AG09319 (cell line): ENCODE measurements around the gene CLTCL1.

ENCODE experiments used
- DNase-seq: peaks from one replicate; pipeline ENCODE4 v3.0.0-alpha.2; 2010; ENCODE audit warnings: low read depth; ENCODE audit errors: extremely low read depth
- CTCF ChIP-seq: IDR thresholded peaks from 2 replicates; pipeline ENCODE4 v1.5.1; 2011; ENCODE audit warnings: low read depth, mild to moderate bottlenecking, inconsistent platforms, low read length, moderate library complexity

CLTCL1 gene

GRCh38 chr22:19196841-19197612, 94.5 kb downstream of the CLTCL1 start:
- no peak for TF ChIP-seq CTCF
- DNase-seq = no peak

GRCh38 chr22:19195796-19196731, 95.5 kb downstream of the CLTCL1 start:
- DNase-seq = no peak
- no peak for TF ChIP-seq CTCF

GRCh38 chr22:19194766-19195536, 96.6 kb downstream of the CLTCL1 start:
- DNase-seq = no peak
- no peak for TF ChIP-seq CTCF

- no peak for DNase-seq
- TF ChIP-seq CTCF = no peak
Observed at GRCh38 chr22:19193879-19194278, 97.6 kb downstream of the CLTCL1 start.

- TF ChIP-seq CTCF = no peak
- no peak for DNase-seq
Observed at GRCh38 chr22:19187716-19188563, 103.6 kb downstream of the CLTCL1 start.

- TF ChIP-seq CTCF = no peak
- DNase-seq = no peak
Observed at GRCh38 chr22:19184276-19184997, 107.1 kb downstream of the CLTCL1 start.
